GM23338 (cell line): ENCODE results near the gene IL22RA2. TPM values are rescaled to one million over a fixed set of nuclear protein-coding genes. Genes with fewer than 3 reads are reported as not detected.

Experiments
- ATAC-seq: fragments of 200-7000 bp; cut with Tn5 transposase; 3 replicates; pipeline ENCODE4 v1.9.1; 2020
- DNase-seq: peaks from one replicate; pipeline ENCODE4 v3.0.0-alpha.2; 2015; ENCODE audit warnings: low spot score
- H2AFZ ChIP-seq: fragments of 200-600 bp; sonication (generic); 2 replicates; pipeline ENCODE4 v1.8.0; 2016; ENCODE audit warnings: antibody characterized with exemption, mild to moderate bottlenecking, moderate library complexity
- H3F3A ChIP-seq: fragments of 200-600 bp; sonication (generic); replicated peaks from 2 replicates; pipeline ENCODE4 v1.8.0; 2017; ENCODE audit warnings: antibody characterized with exemption, mixed run types, low read depth
- H3K27ac ChIP-seq: fragments of 200-600 bp; sonication (generic); 2 replicates; pipeline ENCODE4 v1.6.1; 2016; ENCODE audit warnings: low read depth
- H3K27me3 ChIP-seq: fragments of 200-600 bp; sonication (generic); 2 replicates; pipeline ENCODE4 v1.8.0; 2016; ENCODE audit warnings: mild to moderate bottlenecking, mixed run types, moderate library complexity; ENCODE audit not compliant: insufficient read depth
- H3K36me3 ChIP-seq: fragments of 200-600 bp; sonication (generic); 2 replicates; pipeline ENCODE4 v1.8.0; 2016; ENCODE audit warnings: mild to moderate bottlenecking; ENCODE audit not compliant: insufficient read depth
- H3K4me1 ChIP-seq: fragments of 200-600 bp; sonication (generic); 2 replicates; pipeline ENCODE4 v1.8.0; 2016; ENCODE audit warnings: mild to moderate bottlenecking, moderate library complexity; ENCODE audit not compliant: insufficient read depth
- H3K4me2 ChIP-seq: fragments of 200-600 bp; sonication (generic); 2 replicates; pipeline ENCODE4 v1.7.1; 2017; ENCODE audit warnings: mixed run types
- H3K4me3 ChIP-seq: fragments of 200-600 bp; sonication (generic); 2 replicates; pipeline ENCODE4 v1.6.1; 2016; ENCODE audit warnings: mixed run types
- H3K79me2 ChIP-seq: fragments of 200-600 bp; sonication (generic); replicated peaks from 2 replicates; pipeline ENCODE4 v1.8.0; 2017; ENCODE audit warnings: mild to moderate bottlenecking; ENCODE audit not compliant: insufficient read depth
- H3K9me2 ChIP-seq: fragments of 200-600 bp; sonication (generic); 2 replicates; pipeline ENCODE4 v1.8.0; 2017; ENCODE audit not compliant: insufficient read depth
- H4K20me1 ChIP-seq: fragments of 200-600 bp; sonication (generic); replicated peaks from 2 replicates; pipeline ENCODE4 v1.8.0; 2017; ENCODE audit warnings: mild to moderate bottlenecking; ENCODE audit not compliant: insufficient read depth
- H3K27ac Mint-ChIP-seq: 2 replicates; pipeline ENCODE4 v1.8.0; 2020; ENCODE audit warnings: inconsistent platforms, mild to moderate bottlenecking, moderate library complexity, mixed read lengths
- H3K27me3 Mint-ChIP-seq: 3 replicates; pipeline ENCODE4 v1.8.0; 2022; ENCODE audit warnings: low read depth, mild to moderate bottlenecking, moderate library complexity, mixed read lengths, inconsistent platforms; ENCODE audit not compliant: insufficient read depth, poor library complexity
- H3K36me3 Mint-ChIP-seq: 3 replicates; pipeline ENCODE4 v1.8.0; 2021; ENCODE audit warnings: low read depth, mild to moderate bottlenecking, inconsistent platforms, moderate library complexity, mixed read lengths
- H3K4me1 Mint-ChIP-seq: 3 replicates; pipeline ENCODE4 v1.8.0; 2020; ENCODE audit warnings: mild to moderate bottlenecking, inconsistent platforms, mixed read lengths
- H3K4me3 Mint-ChIP-seq: 3 replicates; pipeline ENCODE4 v1.8.0; 2021; ENCODE audit warnings: moderate library complexity, mild to moderate bottlenecking, inconsistent platforms, mixed read lengths
- H3K9me3 Mint-ChIP-seq: 3 replicates; pipeline ENCODE4 v1.8.0; 2020; ENCODE audit warnings: moderate library complexity, mild to moderate bottlenecking, inconsistent platforms, mixed read lengths
- CREB1 ChIP-seq: fragments of 250-450 bp; sonication (Bioruptor Pico); IDR thresholded peaks from 2 replicates; pipeline ENCODE4 v1.5.0; 2020; ENCODE audit warnings: low read depth, mild to moderate bottlenecking, moderate library complexity
- EZH2phosphoT487 ChIP-seq: fragments of 200-600 bp; sonication (generic); IDR thresholded peaks from one replicate; pipeline ENCODE4 v1.8.1; 2018; ENCODE audit warnings: antibody characterized with exemption; ENCODE audit not compliant: unreplicated experiment
- ZNF331 ChIP-seq: fragments of 250-450 bp; sonication (Bioruptor Pico); IDR thresholded peaks from 2 replicates; pipeline ENCODE4 v1.5.0; 2020; ENCODE audit warnings: low read depth, mild to moderate bottlenecking, moderate library complexity
- polyA plus RNA-seq: library from polyadenylated mRNA; unstranded; fragments of >200 nt; fragmentation: Nextera tagmentation; extraction: Ambion mirVana; gene quantifications from 2 replicates; pipeline ENCODE4 v1.2.1, GENCODE V29; 2016
- total RNA-seq: library from RNA; depleted of rRNA; stranded (reverse); fragments of >200 nt; shearing (Covaris generic); gene quantifications from 2 replicates; pipeline ENCODE4 v1.2.3, GENCODE V29; 2014
- TF ChIP-seq, protein P1 (sequence below): fragments of 250-450 bp; sonication (Bioruptor Pico); IDR thresholded peaks from 2 replicates; pipeline ENCODE4 v1.5.0; 2020; ENCODE audit warnings: mild to moderate bottlenecking, moderate library complexity
- TF ChIP-seq, protein P2 (sequence below), 2 experiments: fragments of 200-600 bp in 1 of 2; sonication (generic) in 1 of 2; conservative IDR thresholded peaks; 2 replicates each; pipeline versions ENCODE4 v1.5.1 to v1.6.1; 2016 to 2017; ENCODE audit warnings: antibody characterized with exemption in 2 of 2, low read depth in 2 of 2, mild to moderate bottlenecking in 2 of 2, moderate library complexity in 1 of 2
- TF ChIP-seq, protein P3 (sequence below): IDR thresholded peaks from one replicate; pipeline ENCODE4 v1.6.1; 2018; ENCODE audit warnings: antibody characterized with exemption; ENCODE audit not compliant: unreplicated experiment

IL22RA2 gene
- total and polyA plus RNA-seq, 2 experiments from 2014 or later: not detected

DNA sequence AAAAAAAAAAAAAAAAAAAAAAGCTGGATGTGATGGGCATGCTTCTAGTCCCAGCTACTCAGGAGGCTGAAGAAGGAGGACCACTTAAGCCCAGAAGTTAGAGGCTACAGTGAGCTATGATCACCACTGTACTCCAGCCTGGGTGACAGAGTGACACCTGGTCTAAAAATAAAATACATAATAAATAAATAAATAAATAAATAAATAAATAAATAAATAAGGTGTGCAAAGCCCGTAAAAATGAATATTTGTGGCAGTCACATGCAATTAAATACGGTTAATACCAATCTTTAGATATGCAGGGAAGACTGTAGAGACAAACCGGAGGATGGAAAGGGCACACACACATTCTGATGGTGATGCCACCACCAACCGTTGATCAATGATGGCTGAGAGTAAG is 26.2 kb downstream of the IL22RA2 start (continued):
- TF ChIP-seq, protein P1, sequence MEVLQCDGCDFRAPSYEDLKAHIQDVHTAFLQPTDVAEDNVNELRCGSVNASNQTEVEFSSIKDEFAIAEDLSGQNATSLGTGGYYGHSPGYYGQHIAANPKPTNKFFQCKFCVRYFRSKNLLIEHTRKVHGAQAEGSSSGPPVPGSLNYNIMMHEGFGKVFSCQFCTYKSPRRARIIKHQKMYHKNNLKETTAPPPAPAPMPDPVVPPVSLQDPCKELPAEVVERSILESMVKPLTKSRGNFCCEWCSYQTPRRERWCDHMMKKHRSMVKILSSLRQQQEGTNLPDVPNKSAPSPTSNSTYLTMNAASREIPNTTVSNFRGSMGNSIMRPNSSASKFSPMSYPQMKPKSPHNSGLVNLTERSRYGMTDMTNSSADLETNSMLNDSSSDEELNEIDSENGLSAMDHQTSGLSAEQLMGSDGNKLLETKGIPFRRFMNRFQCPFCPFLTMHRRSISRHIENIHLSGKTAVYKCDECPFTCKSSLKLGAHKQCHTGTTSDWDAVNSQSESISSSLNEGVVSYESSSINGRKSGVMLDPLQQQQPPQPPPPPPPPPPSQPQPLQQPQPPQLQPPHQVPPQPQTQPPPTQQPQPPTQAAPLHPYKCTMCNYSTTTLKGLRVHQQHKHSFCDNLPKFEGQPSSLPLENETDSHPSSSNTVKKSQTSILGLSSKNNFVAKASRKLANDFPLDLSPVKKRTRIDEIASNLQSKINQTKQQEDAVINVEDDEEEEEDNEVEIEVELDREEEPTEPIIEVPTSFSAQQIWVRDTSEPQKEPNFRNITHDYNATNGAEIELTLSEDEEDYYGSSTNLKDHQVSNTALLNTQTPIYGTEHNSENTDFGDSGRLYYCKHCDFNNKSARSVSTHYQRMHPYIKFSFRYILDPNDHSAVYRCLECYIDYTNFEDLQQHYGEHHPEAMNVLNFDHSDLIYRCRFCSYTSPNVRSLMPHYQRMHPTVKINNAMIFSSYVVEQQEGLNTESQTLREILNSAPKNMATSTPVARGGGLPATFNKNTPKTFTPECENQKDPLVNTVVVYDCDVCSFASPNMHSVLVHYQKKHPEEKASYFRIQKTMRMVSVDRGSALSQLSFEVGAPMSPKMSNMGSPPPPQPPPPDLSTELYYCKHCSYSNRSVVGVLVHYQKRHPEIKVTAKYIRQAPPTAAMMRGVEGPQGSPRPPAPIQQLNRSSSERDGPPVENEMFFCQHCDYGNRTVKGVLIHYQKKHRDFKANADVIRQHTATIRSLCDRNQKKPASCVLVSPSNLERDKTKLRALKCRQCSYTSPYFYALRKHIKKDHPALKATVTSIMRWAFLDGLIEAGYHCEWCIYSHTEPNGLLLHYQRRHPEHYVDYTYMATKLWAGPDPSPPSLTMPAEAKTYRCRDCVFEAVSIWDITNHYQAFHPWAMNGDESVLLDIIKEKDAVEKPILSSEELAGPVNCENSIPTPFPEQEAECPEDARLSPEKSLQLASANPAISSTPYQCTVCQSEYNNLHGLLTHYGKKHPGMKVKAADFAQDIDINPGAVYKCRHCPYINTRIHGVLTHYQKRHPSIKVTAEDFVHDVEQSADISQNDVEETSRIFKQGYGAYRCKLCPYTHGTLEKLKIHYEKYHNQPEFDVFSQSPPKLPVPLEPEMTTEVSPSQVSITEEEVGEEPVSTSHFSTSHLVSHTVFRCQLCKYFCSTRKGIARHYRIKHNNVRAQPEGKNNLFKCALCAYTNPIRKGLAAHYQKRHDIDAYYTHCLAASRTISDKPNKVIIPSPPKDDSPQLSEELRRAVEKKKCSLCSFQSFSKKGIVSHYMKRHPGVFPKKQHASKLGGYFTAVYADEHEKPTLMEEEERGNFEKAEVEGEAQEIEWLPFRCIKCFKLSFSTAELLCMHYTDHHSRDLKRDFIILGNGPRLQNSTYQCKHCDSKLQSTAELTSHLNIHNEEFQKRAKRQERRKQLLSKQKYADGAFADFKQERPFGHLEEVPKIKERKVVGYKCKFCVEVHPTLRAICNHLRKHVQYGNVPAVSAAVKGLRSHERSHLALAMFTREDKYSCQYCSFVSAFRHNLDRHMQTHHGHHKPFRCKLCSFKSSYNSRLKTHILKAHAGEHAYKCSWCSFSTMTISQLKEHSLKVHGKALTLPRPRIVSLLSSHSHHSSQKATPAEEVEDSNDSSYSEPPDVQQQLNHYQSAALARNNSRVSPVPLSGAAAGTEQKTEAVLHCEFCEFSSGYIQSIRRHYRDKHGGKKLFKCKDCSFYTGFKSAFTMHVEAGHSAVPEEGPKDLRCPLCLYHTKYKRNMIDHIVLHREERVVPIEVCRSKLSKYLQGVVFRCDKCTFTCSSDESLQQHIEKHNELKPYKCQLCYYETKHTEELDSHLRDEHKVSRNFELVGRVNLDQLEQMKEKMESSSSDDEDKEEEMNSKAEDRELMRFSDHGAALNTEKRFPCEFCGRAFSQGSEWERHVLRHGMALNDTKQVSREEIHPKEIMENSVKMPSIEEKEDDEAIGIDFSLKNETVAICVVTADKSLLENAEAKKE (CRISPR knock-in tag): no peak

DNA sequence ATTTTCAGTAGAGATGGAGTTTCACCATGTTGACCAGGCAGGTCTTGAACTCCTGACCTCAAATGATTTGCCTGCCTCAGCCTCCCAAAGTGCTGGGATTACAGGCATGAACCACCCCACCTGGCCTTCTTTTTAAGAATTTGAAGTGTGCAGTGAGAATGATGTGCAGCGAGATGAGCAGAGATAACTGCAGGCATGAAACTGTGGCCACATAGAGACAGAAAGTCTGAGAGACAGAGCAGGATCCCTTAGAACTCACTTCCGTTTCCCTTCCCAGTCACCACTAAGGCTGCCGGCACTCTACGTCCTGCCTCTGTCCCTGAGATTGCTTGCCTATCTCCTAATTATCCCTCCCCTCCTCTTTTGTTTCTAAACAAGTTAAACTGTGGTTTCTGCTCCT is 27.2 kb downstream of the IL22RA2 start:
- Mint-ChIP-seq H3K27me3 (peaks cover 4% of the 10 kb centered on the region), H3K36me3 (no peaks in the 10 kb centered on the region), H3K9me3 (peaks cover 2% of the 10 kb centered on the region; the same call in 1 of the 3 replicates), H3K4me3 (no peak overlapping the region), H3K27ac (no peak overlapping the region), H3K4me1 (no peaks in the 10 kb centered on the region)
- H4K20me1 ChIP-seq: no peaks in the 10 kb centered on the region
- no peak overlapping the region for H3K4me3 ChIP-seq
- no peaks in the 10 kb centered on the region for H3K27me3 ChIP-seq
- 0 out of 2 replicates have a peak, but pooled peaks cover 3% of the 10 kb centered on the region for H3K9me2 ChIP-seq
- H3K4me1 ChIP-seq: no peaks in the 10 kb centered on the region
- H2AFZ ChIP-seq: no peak overlapping the region
- H3F3A ChIP-seq: no peaks in the 10 kb centered on the region
- DNase-seq (no peak), ATAC-seq (no peak)
- no peaks in the 10 kb centered on the region for H3K79me2 ChIP-seq
- no peak overlapping the region for H3K27ac ChIP-seq
- H3K36me3 ChIP-seq: no peaks in the 10 kb centered on the region; the same call in 1 of the 2 replicates
- H3K4me2 ChIP-seq: no peak overlapping the region
- TF ChIP-seq CREB1 (CRISPR knock-in tag) (no peak), EZH2phosphoT487 (no peak), ZNF331 (no peak)
- TF ChIP-seq, protein P2, sequence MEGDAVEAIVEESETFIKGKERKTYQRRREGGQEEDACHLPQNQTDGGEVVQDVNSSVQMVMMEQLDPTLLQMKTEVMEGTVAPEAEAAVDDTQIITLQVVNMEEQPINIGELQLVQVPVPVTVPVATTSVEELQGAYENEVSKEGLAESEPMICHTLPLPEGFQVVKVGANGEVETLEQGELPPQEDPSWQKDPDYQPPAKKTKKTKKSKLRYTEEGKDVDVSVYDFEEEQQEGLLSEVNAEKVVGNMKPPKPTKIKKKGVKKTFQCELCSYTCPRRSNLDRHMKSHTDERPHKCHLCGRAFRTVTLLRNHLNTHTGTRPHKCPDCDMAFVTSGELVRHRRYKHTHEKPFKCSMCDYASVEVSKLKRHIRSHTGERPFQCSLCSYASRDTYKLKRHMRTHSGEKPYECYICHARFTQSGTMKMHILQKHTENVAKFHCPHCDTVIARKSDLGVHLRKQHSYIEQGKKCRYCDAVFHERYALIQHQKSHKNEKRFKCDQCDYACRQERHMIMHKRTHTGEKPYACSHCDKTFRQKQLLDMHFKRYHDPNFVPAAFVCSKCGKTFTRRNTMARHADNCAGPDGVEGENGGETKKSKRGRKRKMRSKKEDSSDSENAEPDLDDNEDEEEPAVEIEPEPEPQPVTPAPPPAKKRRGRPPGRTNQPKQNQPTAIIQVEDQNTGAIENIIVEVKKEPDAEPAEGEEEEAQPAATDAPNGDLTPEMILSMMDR (conservative IDR thresholded peaks at IDR 0.05; ENCODE audit: low read depth in 2 of 2): no peak
- TF ChIP-seq, protein P3, sequence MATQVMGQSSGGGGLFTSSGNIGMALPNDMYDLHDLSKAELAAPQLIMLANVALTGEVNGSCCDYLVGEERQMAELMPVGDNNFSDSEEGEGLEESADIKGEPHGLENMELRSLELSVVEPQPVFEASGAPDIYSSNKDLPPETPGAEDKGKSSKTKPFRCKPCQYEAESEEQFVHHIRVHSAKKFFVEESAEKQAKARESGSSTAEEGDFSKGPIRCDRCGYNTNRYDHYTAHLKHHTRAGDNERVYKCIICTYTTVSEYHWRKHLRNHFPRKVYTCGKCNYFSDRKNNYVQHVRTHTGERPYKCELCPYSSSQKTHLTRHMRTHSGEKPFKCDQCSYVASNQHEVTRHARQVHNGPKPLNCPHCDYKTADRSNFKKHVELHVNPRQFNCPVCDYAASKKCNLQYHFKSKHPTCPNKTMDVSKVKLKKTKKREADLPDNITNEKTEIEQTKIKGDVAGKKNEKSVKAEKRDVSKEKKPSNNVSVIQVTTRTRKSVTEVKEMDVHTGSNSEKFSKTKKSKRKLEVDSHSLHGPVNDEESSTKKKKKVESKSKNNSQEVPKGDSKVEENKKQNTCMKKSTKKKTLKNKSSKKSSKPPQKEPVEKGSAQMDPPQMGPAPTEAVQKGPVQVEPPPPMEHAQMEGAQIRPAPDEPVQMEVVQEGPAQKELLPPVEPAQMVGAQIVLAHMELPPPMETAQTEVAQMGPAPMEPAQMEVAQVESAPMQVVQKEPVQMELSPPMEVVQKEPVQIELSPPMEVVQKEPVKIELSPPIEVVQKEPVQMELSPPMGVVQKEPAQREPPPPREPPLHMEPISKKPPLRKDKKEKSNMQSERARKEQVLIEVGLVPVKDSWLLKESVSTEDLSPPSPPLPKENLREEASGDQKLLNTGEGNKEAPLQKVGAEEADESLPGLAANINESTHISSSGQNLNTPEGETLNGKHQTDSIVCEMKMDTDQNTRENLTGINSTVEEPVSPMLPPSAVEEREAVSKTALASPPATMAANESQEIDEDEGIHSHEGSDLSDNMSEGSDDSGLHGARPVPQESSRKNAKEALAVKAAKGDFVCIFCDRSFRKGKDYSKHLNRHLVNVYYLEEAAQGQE: no peak
